K562 (cell line): ENCODE data around the gene CDH20.

Source experiments
- CREB1 ChIP-seq, 2 experiments: sonication (generic) in 1 of 2; formaldehyde crosslinking in 1 of 2; IDR thresholded peaks; 2 replicates each; pipeline versions ENCODE4 v1.6.1 to v1.8.0; 2012 to 2022; ENCODE audit warnings: inconsistent platforms in 1 of 2, mild to moderate bottlenecking in 1 of 2, missing genetic modification reagents in 1 of 2, moderate library complexity in 1 of 2
- POLR2A ChIP-seq: fragments of 450-650 bp; conservative IDR thresholded peaks from 2 replicates; pipeline ENCODE4 v1.6.1; 2016
- SREBF1 ChIP-seq: fragments of 150-350 bp; IDR thresholded peaks from 2 replicates; pipeline ENCODE4 v1.6.1; 2014; ENCODE audit warnings: antibody characterized with exemption, low read depth, low read length, borderline replicate concordance
- TCF3 ChIP-seq: sonication (generic); formaldehyde crosslinking; IDR thresholded peaks from 2 replicates; pipeline ENCODE4 v1.4.0; 2020; ENCODE audit warnings: mild to moderate bottlenecking, missing genetic modification reagents
- ZNF324 ChIP-seq: fragments of 250-450 bp; sonication (Bioruptor Pico); IDR thresholded peaks from 2 replicates; pipeline ENCODE4 v1.4.0; 2020; ENCODE audit warnings: mild to moderate bottlenecking

GRCh38 chr18:61597316-61597715 is 264.1 kb downstream of the CDH20 start:
- no peak for TF ChIP-seq TCF3 (CRISPR knock-in tag)
- TF ChIP-seq ZNF324 (CRISPR knock-in tag): no peak
- no peak for TF ChIP-seq POLR2A
- TF ChIP-seq CREB1 (IDR thresholded peaks at IDR 0.05): no peak
- no peak for TF ChIP-seq CREB1 (CRISPR knock-in tag; IDR thresholded peaks at IDR 0.05)
- no peak for TF ChIP-seq SREBF1
